GM12875 (cell line): Measurements from ENCODE around the gene SLC4A8.

Source experiments
- H3K4me3 ChIP-seq: one replicate; pipeline ENCODE4 v1.5.1; 2011; ENCODE audit warnings: low read depth, low read length, control low read depth
- TF ChIP-seq, protein P1 (sequence below): IDR thresholded peaks from 2 replicates; pipeline ENCODE4 v1.5.1; 2011; ENCODE audit warnings: low read depth, mild to moderate bottlenecking, control low read depth, inconsistent platforms, low read length, moderate library complexity, borderline replicate concordance; ENCODE audit not compliant: insufficient read depth

Gene SLC4A8

DNA sequence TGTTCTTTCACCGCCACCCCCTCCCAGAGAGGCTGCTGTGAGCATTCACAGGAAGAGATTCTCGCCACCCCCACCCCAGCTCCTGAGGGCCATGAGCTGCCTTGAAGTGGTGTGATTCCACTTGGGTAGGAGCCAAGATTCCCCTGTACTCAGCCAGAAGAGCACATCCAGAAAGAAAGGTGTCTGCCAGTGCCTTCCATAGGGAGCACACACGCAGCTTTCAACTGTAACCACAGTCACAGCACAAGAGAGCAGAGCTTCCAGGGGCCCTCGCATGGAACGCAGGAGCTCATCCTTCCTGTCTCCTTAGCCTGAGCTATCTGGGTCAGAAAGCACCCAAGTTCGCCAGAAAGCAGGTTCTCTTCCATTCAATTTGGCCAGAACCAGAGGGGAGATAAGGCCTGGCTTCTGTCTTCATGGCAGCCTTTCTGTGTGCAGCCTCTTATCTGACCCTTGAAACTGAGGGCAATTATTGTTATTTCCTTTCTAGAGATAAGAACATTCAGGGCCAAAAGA lies 99.8 kb downstream of the SLC4A8 start:
- TF ChIP-seq, protein P1, sequence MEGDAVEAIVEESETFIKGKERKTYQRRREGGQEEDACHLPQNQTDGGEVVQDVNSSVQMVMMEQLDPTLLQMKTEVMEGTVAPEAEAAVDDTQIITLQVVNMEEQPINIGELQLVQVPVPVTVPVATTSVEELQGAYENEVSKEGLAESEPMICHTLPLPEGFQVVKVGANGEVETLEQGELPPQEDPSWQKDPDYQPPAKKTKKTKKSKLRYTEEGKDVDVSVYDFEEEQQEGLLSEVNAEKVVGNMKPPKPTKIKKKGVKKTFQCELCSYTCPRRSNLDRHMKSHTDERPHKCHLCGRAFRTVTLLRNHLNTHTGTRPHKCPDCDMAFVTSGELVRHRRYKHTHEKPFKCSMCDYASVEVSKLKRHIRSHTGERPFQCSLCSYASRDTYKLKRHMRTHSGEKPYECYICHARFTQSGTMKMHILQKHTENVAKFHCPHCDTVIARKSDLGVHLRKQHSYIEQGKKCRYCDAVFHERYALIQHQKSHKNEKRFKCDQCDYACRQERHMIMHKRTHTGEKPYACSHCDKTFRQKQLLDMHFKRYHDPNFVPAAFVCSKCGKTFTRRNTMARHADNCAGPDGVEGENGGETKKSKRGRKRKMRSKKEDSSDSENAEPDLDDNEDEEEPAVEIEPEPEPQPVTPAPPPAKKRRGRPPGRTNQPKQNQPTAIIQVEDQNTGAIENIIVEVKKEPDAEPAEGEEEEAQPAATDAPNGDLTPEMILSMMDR = no peak
- H3K4me3 ChIP-seq = no peak overlapping the region

DNA sequence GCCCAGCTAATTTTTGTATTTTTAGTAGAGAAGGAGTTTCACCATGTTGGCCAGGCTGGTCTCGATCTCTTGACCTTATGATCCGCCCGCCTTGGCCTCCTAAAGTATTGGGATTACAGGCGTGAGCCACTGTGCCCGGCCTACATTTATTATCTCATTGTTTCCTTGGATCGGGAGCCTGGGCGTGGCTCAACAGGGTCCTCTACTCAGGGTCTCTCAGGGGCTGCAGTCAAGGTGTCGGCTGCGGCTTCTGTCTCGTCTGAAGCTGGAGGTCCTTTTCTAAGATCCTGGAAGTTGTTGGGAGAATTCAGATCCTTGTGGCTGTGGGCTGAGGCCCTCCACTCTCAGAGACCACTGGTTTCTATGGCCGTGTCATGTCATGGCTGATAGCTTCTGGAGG lies 100.9 kb downstream of the SLC4A8 start:
- no peak overlapping the region for H3K4me3 ChIP-seq
- TF ChIP-seq, protein P1 = no peak

DNA sequence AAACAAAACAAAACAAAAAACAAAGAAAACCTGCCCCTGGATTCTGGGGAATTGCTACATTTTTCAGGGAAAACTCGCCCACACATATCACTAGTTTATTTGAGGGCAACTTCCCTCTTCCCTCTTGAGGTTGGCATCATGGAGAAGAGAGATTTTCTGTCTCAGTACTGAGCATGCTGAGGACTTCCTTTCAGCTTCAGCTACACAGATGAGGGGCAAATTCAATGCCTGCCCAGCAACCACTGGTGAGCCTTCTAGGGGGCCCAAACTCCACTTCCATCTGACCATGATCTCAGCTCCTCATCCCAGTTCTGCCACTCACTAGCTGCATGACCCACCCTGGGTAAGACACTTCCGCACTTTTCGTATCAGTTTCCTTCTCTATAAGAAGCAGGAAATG lies 103.3 kb downstream of the SLC4A8 start:
- TF ChIP-seq, protein P1 = no peak
- H3K4me3 ChIP-seq = no peak overlapping the region

DNA sequence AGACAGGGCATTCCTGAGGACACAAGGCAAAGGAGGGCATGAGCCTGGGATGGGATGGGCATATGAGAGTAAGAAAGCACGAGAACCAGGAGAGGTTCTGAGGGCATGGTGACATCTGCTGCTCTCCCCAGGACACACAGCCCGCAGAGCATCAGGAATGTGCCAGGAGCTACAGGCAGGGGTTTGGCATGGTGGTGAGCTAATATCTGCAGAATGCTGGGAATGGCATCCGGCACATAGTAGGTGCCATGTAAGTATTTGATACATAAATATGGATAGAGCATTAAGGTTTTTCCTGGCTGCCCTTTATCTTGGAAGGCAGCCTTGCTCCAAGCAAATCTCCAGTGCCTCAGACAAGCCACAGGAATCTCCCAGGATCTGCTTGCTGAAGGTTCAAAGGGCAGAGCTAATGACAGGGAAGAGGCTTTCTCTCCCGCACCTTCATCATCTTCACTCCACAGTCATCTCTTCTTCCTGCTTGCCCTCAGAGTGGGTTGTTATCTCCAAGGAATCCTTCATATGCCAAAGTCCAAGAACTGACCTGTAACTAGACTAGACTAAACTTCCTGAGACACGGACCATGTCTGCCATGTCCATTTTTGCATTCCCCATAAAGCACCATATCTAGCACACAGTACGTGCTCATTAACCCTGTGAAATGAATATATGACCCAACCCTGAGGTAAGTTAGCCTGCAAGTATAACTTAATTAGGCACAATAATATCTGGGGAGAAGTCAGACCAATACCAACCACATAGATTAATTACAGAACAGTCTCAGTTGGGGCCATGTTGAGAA lies 104.4 kb downstream of the SLC4A8 start:
- TF ChIP-seq, protein P1 = no peak
- no peak overlapping the region for H3K4me3 ChIP-seq

DNA sequence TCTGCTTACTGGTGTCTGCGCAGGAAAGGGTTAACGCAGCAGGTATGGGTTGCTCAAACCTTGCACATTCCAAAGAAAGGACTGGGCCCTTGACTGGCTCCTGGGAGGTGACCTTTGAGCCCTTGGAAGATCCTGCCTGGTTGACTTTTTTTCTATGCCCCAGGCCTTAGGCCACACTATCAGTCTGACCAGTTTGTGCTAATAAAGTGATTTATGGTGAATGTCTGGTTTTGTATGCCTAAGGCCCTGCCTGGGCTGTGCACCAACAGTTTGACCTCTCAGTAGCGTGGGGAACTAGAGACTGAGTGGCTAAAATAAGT lies 105.0 kb downstream of the SLC4A8 start:
- H3K4me3 ChIP-seq = no peak overlapping the region
- TF ChIP-seq, protein P1 = no peak

DNA sequence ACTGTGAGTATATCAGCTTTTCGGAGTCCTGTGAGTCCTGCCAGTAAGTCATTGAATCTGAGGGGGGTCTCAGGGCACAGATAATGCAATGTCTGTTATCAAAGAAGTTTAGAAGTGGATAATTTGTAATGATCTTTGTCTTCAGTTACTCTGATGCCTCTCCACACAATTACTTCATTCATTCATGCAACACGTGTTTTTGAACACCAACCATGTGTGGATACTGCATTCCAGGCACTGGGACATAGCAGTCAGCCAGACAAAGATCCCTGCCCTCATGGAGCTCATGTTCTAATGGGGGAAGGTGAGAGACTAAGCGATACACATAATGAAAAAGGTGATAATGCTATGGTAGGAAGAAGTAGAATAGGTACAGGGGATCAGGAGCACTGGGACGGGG lies 105.6 kb downstream of the SLC4A8 start:
- no peak overlapping the region for H3K4me3 ChIP-seq
- TF ChIP-seq, protein P1 = no peak
